PC-3 (cell line): ENCODE data around the gene UGT2B15.

Source experiments
- EZH2 ChIP-seq: fragments of 300-600 bp; sonication (generic); IDR thresholded peaks from one replicate; pipeline ENCODE4 v1.6.1; 2017; ENCODE audit warnings: antibody characterized with exemption, mild to moderate bottlenecking, low read length; ENCODE audit not compliant: unreplicated experiment
- EZH2phosphoT487 ChIP-seq: fragments of 300-600 bp; sonication (generic); IDR thresholded peaks from 2 replicates; pipeline ENCODE4 v1.6.1; 2018; ENCODE audit warnings: mild to moderate bottlenecking, antibody characterized with exemption, low read length, borderline replicate concordance
- TF ChIP-seq, protein P1 (sequence below): fragments of 300-600 bp; sonication (generic); conservative IDR thresholded peaks from 2 replicates; pipeline ENCODE4 v1.5.1; 2017; ENCODE audit warnings: antibody characterized with exemption, low read depth, mild to moderate bottlenecking, low read length

DNA sequence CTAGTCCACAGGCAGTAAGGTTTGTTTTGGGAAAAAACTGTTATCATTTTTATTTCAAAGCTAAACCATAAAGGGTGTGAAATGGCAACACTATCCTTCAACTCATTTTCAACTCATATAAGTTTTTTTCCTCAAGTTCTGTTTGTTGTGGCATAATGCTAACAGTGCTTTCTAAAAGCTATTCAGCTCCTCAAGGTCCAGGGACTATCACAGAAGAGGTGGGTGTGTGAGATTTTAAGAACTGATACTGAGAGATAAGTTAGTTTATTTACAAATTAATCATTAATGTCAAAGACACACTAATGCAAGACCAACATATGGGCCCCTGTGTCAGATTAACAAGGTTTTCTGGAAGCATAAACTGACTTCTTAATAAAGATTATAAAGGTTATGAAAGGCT, 11.8 kb downstream of the UGT2B15 start:
- no peak for TF ChIP-seq EZH2phosphoT487
- TF ChIP-seq, protein P1, sequence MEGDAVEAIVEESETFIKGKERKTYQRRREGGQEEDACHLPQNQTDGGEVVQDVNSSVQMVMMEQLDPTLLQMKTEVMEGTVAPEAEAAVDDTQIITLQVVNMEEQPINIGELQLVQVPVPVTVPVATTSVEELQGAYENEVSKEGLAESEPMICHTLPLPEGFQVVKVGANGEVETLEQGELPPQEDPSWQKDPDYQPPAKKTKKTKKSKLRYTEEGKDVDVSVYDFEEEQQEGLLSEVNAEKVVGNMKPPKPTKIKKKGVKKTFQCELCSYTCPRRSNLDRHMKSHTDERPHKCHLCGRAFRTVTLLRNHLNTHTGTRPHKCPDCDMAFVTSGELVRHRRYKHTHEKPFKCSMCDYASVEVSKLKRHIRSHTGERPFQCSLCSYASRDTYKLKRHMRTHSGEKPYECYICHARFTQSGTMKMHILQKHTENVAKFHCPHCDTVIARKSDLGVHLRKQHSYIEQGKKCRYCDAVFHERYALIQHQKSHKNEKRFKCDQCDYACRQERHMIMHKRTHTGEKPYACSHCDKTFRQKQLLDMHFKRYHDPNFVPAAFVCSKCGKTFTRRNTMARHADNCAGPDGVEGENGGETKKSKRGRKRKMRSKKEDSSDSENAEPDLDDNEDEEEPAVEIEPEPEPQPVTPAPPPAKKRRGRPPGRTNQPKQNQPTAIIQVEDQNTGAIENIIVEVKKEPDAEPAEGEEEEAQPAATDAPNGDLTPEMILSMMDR = no peak
- no peak for TF ChIP-seq EZH2
